Fibroblast of lung (primary cell): ENCODE measurements around the gene MKX.

Experiments
- EZH2 ChIP-seq: IDR thresholded peaks from 2 replicates; pipeline ENCODE4 v1.5.1; 2012; ENCODE audit warnings: low read length, control low read depth, mild to moderate bottlenecking; ENCODE audit errors: missing control alignments
- TF ChIP-seq, protein P1 (sequence below), 2 donors: IDR thresholded peaks in 1 of 2; conservative IDR thresholded peaks in 1 of 2; 1 replicate in 1 of 2; 2 replicates in 1 of 2; pipeline ENCODE4 v1.5.1; 2011 to 2012; ENCODE audit warnings: low read length in 2 of 2, control low read depth in 1 of 2, inconsistent platforms in 1 of 2, low read depth in 1 of 2, mild to moderate bottlenecking in 1 of 2

DNA sequence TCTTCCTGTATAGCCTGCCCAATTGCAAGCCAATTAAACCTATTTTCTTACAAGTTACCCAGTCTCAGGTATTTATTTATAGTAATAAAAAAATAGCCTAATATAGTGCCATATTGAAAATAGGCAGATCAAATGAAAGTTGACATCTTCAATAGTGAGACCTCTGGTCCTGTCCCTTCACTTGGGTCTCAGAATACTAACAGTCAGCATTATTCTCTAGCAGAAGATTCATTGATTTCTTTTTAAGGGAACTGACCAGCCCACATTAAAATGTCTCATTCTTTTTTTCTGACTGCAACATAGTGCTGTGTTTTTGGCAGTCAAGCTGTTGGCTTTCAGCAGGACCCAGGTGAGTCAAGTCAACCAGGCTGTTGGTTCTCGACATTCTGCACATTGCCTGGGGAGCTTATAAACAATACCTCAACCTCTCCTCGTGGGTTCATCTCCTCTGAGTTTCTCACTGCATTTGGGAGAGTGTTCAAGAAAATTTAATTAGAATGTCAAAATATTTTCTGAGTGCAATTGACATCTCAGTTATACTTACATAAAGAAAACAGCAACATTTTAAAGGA, 109.8 kb downstream of the MKX start:
- TF ChIP-seq, protein P1, sequence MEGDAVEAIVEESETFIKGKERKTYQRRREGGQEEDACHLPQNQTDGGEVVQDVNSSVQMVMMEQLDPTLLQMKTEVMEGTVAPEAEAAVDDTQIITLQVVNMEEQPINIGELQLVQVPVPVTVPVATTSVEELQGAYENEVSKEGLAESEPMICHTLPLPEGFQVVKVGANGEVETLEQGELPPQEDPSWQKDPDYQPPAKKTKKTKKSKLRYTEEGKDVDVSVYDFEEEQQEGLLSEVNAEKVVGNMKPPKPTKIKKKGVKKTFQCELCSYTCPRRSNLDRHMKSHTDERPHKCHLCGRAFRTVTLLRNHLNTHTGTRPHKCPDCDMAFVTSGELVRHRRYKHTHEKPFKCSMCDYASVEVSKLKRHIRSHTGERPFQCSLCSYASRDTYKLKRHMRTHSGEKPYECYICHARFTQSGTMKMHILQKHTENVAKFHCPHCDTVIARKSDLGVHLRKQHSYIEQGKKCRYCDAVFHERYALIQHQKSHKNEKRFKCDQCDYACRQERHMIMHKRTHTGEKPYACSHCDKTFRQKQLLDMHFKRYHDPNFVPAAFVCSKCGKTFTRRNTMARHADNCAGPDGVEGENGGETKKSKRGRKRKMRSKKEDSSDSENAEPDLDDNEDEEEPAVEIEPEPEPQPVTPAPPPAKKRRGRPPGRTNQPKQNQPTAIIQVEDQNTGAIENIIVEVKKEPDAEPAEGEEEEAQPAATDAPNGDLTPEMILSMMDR (conservative IDR thresholded peaks at IDR 0.05 in 1 of 2, IDR thresholded peaks at IDR 0.05 in 1 of 2; ENCODE audit: low read depth in 1 of 2, low read length in 2 of 2): no peak
- no peak for TF ChIP-seq EZH2
